IMR-90 (cell line): ENCODE measurements around the gene ATF6B.

Source experiments
- CEBPB ChIP-seq: IDR thresholded peaks from 2 replicates; pipeline ENCODE4 v1.6.1; 2012; ENCODE audit warnings: low read depth, low read length, improper control_type of control experiment
- CTCF ChIP-seq: conservative IDR thresholded peaks from 2 replicates; pipeline ENCODE4 v1.5.1; 2012; ENCODE audit warnings: mild to moderate bottlenecking, low read depth, low read length, improper control_type of control experiment
- ELK1 ChIP-seq: fragments of 150-350 bp; IDR thresholded peaks from 2 replicates; pipeline ENCODE4 v1.6.1; 2016; ENCODE audit warnings: low read depth, mild to moderate bottlenecking, low read length, moderate library complexity, borderline replicate concordance
- MAFK ChIP-seq: IDR thresholded peaks from 2 replicates; pipeline ENCODE4 v1.6.1; 2012; ENCODE audit warnings: low read depth, low read length, improper control_type of control experiment
- MAZ ChIP-seq: IDR thresholded peaks from 2 replicates; pipeline ENCODE4 v1.6.1; 2012; ENCODE audit warnings: low read depth, mild to moderate bottlenecking, low read length, improper control_type of control experiment, moderate library complexity, borderline replicate concordance
- MXI1 ChIP-seq: IDR thresholded peaks from 2 replicates; pipeline ENCODE4 v1.6.1; 2012; ENCODE audit warnings: low read depth, mild to moderate bottlenecking, low read length, moderate library complexity, borderline replicate concordance
- NFE2L2 ChIP-seq: fragments of 150-350 bp; IDR thresholded peaks from 2 replicates; pipeline ENCODE4 v1.6.1; 2016; ENCODE audit warnings: low read depth, mild to moderate bottlenecking, low read length
- POLR2A ChIP-seq: IDR thresholded peaks from 2 replicates; pipeline ENCODE4 v1.6.1; 2012; ENCODE audit warnings: mild to moderate bottlenecking, low read depth, low read length
- RAD21 ChIP-seq: IDR thresholded peaks from 2 replicates; pipeline ENCODE4 v1.6.1; 2012; ENCODE audit warnings: low read length, improper control_type of control experiment
- RCOR1 ChIP-seq: IDR thresholded peaks from 2 replicates; pipeline ENCODE4 v1.6.1; 2012; ENCODE audit warnings: mild to moderate bottlenecking, low read length, improper control_type of control experiment; ENCODE audit not compliant: insufficient replicate concordance
- RFX5 ChIP-seq: IDR thresholded peaks from 2 replicates; pipeline ENCODE4 v1.8.0; 2012; ENCODE audit warnings: low read depth, mild to moderate bottlenecking, low read length, moderate library complexity
- SMC3 ChIP-seq: fragments of 150-350 bp; IDR thresholded peaks from 2 replicates; pipeline ENCODE4 v1.6.1; 2016; ENCODE audit warnings: low read depth, mild to moderate bottlenecking, antibody characterized with exemption, low read length, moderate library complexity
- TF ChIP-seq, protein P1 (sequence below): fragments of 150-350 bp; IDR thresholded peaks from 2 replicates; pipeline ENCODE4 v1.6.1; 2017; ENCODE audit warnings: mild to moderate bottlenecking, antibody characterized with exemption, low read length, low read depth

GRCh38 chr6:32174416-32174815 is 46.4 kb upstream of the ATF6B start:
- TF ChIP-seq RCOR1, result no peak
- no peak for TF ChIP-seq ELK1
- TF ChIP-seq POLR2A, result no peak
- TF ChIP-seq CTCF, result no peak
- no peak for TF ChIP-seq CEBPB
- TF ChIP-seq, protein P1, sequence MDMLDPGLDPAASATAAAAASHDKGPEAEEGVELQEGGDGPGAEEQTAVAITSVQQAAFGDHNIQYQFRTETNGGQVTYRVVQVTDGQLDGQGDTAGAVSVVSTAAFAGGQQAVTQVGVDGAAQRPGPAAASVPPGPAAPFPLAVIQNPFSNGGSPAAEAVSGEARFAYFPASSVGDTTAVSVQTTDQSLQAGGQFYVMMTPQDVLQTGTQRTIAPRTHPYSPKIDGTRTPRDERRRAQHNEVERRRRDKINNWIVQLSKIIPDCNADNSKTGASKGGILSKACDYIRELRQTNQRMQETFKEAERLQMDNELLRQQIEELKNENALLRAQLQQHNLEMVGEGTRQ, result no peak
- TF ChIP-seq MXI1, result no peak
- TF ChIP-seq MAFK, result no peak
- TF ChIP-seq RFX5, result no peak
- no peak for TF ChIP-seq RAD21
- no peak for TF ChIP-seq SMC3
- TF ChIP-seq NFE2L2, result no peak
- no peak for TF ChIP-seq MAZ
